ENCODE data around the gene SHANK3.

- TF ChIP-seq, protein P1, sequence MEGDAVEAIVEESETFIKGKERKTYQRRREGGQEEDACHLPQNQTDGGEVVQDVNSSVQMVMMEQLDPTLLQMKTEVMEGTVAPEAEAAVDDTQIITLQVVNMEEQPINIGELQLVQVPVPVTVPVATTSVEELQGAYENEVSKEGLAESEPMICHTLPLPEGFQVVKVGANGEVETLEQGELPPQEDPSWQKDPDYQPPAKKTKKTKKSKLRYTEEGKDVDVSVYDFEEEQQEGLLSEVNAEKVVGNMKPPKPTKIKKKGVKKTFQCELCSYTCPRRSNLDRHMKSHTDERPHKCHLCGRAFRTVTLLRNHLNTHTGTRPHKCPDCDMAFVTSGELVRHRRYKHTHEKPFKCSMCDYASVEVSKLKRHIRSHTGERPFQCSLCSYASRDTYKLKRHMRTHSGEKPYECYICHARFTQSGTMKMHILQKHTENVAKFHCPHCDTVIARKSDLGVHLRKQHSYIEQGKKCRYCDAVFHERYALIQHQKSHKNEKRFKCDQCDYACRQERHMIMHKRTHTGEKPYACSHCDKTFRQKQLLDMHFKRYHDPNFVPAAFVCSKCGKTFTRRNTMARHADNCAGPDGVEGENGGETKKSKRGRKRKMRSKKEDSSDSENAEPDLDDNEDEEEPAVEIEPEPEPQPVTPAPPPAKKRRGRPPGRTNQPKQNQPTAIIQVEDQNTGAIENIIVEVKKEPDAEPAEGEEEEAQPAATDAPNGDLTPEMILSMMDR (conservative IDR thresholded peaks at IDR 0.05; ENCODE audit: low read length): no peak
- no peak for TF ChIP-seq EZH2phosphoT487 (IDR thresholded peaks at IDR 0.05; ENCODE audit: borderline replicate concordance, low read depth, low read length)
These were observed 25.3 kb downstream of the SHANK3 start for GRCh38 chr22:50697667-50698506.

Measured in OCI-LY7 (cell line).